ENCODE measurements around the gene SH3BP5L. TPM values are rescaled to one million over a fixed set of nuclear protein-coding genes. Genes with fewer than 3 reads are reported as not detected.

Gene SH3BP5L
- total and polyA plus RNA-seq, 2 donors (not counting 1 experiment from before 2014, with no cell fraction given), result 19.2 to 36.5 TPM

DNA sequence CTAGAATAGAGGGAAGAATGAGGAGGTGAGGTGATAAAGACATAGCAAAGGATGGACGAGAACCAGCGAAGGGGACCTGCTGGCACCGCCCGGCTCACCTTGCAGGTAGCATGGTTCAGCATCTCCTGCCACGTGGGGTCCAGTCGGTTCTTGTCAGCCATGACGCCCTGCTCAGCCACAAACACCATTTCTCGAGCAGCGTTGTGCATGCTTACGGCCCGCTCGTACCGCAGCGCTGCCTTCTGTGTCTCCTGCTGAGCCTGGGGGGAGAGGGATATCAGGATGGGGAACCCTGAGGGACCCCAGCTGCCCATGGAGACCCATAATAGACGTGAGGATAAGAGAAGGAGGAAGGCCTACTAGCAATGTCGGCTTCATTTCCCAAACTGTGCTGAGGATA, 11.4 kb downstream of the SH3BP5L start:
- Mint-ChIP-seq H3K27me3 (no peaks in the 10 kb centered on the region), H3K4me1 (peaks cover 37% of the 10 kb centered on the region), H3K9me3 (ENCODE audit: insufficient read depth) (no peaks in the 10 kb centered on the region), H3K27ac (no peak overlapping the region), H3K4me3 (no peak overlapping the region)
- POLR2A ChIA-PET, result no interaction called here
- CTCF ChIA-PET, result interaction anchor here (0.8 to 1.0 kb wide), 2 partner anchors 9 to 192 kb away, joined by 3 to 5 read pairs; no protein-coding TSS in a partner anchor
- ATAC-seq (ENCODE audit: low read depth) (no peak), DNase-seq (no peak)
- H3K27me3 ChIP-seq (replicated peaks in 1 of 4; ENCODE audit: control extremely low read depth in 1 of 4, control insufficient read depth in 3 of 4, insufficient read depth in 4 of 4, low read length in 3 of 4), result no peaks in the 10 kb centered on the region
- no peaks in the 10 kb centered on the region for H3K9me3 ChIP-seq (ENCODE audit: control extremely low read depth in 1 of 3, control insufficient read depth in 2 of 3, insufficient read depth in 1 of 3, low read length in 2 of 3)
- no peak overlapping the region for H3K27ac ChIP-seq (ENCODE audit: low read length in 2 of 2)
- H3K4me1 ChIP-seq (ENCODE audit: control insufficient read depth in 2 of 2, insufficient read depth in 2 of 2, low read length in 2 of 2), result peaks cover 38 to 45% of the 10 kb centered on the region in 2 donors
- no peak overlapping the region for H2AFZ ChIP-seq (ENCODE audit: insufficient read depth, low read depth, low read length, poor library complexity, severe bottlenecking)
- intact Hi-C loops (cut with micrococcal nuclease), result no loop called here
- H3K9ac ChIP-seq (ENCODE audit: low read length), result no peak overlapping the region
- no peak overlapping the region for H3K4me3 ChIP-seq (ENCODE audit: control extremely low read depth in 1 of 5, extremely low read depth in 1 of 5, insufficient read depth in 1 of 5, low read depth in 2 of 5, low read length in 4 of 5)
- H3K79me2 ChIP-seq (ENCODE audit: control insufficient read depth, insufficient read depth, low read length), result peaks cover 47% of the 10 kb centered on the region
- TF ChIP-seq, protein P1, sequence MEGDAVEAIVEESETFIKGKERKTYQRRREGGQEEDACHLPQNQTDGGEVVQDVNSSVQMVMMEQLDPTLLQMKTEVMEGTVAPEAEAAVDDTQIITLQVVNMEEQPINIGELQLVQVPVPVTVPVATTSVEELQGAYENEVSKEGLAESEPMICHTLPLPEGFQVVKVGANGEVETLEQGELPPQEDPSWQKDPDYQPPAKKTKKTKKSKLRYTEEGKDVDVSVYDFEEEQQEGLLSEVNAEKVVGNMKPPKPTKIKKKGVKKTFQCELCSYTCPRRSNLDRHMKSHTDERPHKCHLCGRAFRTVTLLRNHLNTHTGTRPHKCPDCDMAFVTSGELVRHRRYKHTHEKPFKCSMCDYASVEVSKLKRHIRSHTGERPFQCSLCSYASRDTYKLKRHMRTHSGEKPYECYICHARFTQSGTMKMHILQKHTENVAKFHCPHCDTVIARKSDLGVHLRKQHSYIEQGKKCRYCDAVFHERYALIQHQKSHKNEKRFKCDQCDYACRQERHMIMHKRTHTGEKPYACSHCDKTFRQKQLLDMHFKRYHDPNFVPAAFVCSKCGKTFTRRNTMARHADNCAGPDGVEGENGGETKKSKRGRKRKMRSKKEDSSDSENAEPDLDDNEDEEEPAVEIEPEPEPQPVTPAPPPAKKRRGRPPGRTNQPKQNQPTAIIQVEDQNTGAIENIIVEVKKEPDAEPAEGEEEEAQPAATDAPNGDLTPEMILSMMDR (IDR thresholded peaks at IDR 0.05), result no peak
- TF ChIP-seq EZH2 (IDR thresholded peaks at IDR 0.05; ENCODE audit: borderline replicate concordance, insufficient read depth, low read depth, low read length, poor library complexity, severe bottlenecking), result no peak
- peaks cover 2 to 65% of the 10 kb centered on the region in 2 experiments for H3K36me3 ChIP-seq (replicated peaks in 1 of 2; ENCODE audit: control extremely low read depth in 1 of 2, control insufficient read depth in 1 of 2, extremely low read depth in 1 of 2, insufficient read depth in 2 of 2, low read length in 1 of 2)
- 92% methylated on average over 11 of the region's 16 CpGs for WGBS (ENCODE audit: insufficient coverage)
- H4K20me1 ChIP-seq (ENCODE audit: control insufficient read depth, insufficient read depth, low read length, poor library complexity, severe bottlenecking), result peaks cover 9% of the 10 kb centered on the region
- H3K4me2 ChIP-seq (replicated peaks; ENCODE audit: low read depth, low read length, poor library complexity, severe bottlenecking), result no peak overlapping the region

GRCh38 chr1:248813546-248813945, 12.2 kb downstream of the SH3BP5L start:
- no peak for TF ChIP-seq EZH2 (IDR thresholded peaks at IDR 0.05; ENCODE audit: borderline replicate concordance, insufficient read depth, low read depth, low read length, poor library complexity, severe bottlenecking)
- TF ChIP-seq, protein P1 (IDR thresholded peaks at IDR 0.05), result no peak
- Mint-ChIP-seq H3K4me1 (peaks cover 29% of the 10 kb centered on the region), H3K9me3 (ENCODE audit: insufficient read depth) (no peaks in the 10 kb centered on the region), H3K27ac (no peak overlapping the region), H3K4me3 (no peak overlapping the region), H3K27me3 (no peaks in the 10 kb centered on the region)
- intact Hi-C loops (cut with micrococcal nuclease), result no loop called here
- H3K4me1 ChIP-seq (ENCODE audit: control insufficient read depth in 2 of 2, insufficient read depth in 2 of 2, low read length in 2 of 2), result peaks cover 30 to 37% of the 10 kb centered on the region in 2 donors
- H3K4me2 ChIP-seq (replicated peaks; ENCODE audit: low read depth, low read length, poor library complexity, severe bottlenecking), result no peak overlapping the region
- ATAC-seq (ENCODE audit: low read depth), result no peak
- no peak overlapping the region for H3K9ac ChIP-seq (ENCODE audit: low read length)
- no peaks in the 10 kb centered on the region for H3K9me3 ChIP-seq (ENCODE audit: control extremely low read depth in 1 of 3, control insufficient read depth in 2 of 3, insufficient read depth in 1 of 3, low read length in 2 of 3)
- H3K36me3 ChIP-seq (replicated peaks in 1 of 2; ENCODE audit: control extremely low read depth in 1 of 2, control insufficient read depth in 1 of 2, extremely low read depth in 1 of 2, insufficient read depth in 2 of 2, low read length in 1 of 2), result peaks cover 2 to 62% of the 10 kb centered on the region in 2 experiments
- 94% methylated on average over 6 of the region's 8 CpGs for WGBS (ENCODE audit: insufficient coverage)
- H4K20me1 ChIP-seq (ENCODE audit: control insufficient read depth, insufficient read depth, low read length, poor library complexity, severe bottlenecking), result peaks cover 8% of the 10 kb centered on the region
- DNase-seq, result peak; percentile 3
- no peak overlapping the region for H3K27ac ChIP-seq (ENCODE audit: low read length in 2 of 2)
- POLR2A ChIA-PET, result interaction anchor here (0.8 kb wide), 1 partner anchor 9 kb away, joined by 3 read pairs; no protein-coding TSS in a partner anchor
- no peak overlapping the region for H2AFZ ChIP-seq (ENCODE audit: insufficient read depth, low read depth, low read length, poor library complexity, severe bottlenecking)
- peaks cover 38% of the 10 kb centered on the region for H3K79me2 ChIP-seq (ENCODE audit: control insufficient read depth, insufficient read depth, low read length)
- H3K27me3 ChIP-seq (replicated peaks in 1 of 4; ENCODE audit: control extremely low read depth in 1 of 4, control insufficient read depth in 3 of 4, insufficient read depth in 4 of 4, low read length in 3 of 4), result no peaks in the 10 kb centered on the region
- no peak overlapping the region for H3K4me3 ChIP-seq (ENCODE audit: control extremely low read depth in 1 of 5, extremely low read depth in 1 of 5, insufficient read depth in 1 of 5, low read depth in 2 of 5, low read length in 4 of 5)
- CTCF ChIA-PET, result interaction anchor here (1.5 to 1.8 kb wide), 3 partner anchors 109 to 194 kb away, joined by 4 to 5 read pairs (median 4); no protein-coding TSS in a partner anchor

Data from B cell (primary cell).